ENCODE data around the gene CTTNBP2NL. TPM values are rescaled to one million over a fixed set of nuclear protein-coding genes. Genes with fewer than 3 reads are reported as not detected.
A peak's percentile ranks its signal among the peaks of the same experiment; 100 is the strongest.

The CTTNBP2NL gene
- total RNA-seq, 4 donors from 2014 or later: 53.5 to 66.6 (median 59.6) TPM

DNA sequence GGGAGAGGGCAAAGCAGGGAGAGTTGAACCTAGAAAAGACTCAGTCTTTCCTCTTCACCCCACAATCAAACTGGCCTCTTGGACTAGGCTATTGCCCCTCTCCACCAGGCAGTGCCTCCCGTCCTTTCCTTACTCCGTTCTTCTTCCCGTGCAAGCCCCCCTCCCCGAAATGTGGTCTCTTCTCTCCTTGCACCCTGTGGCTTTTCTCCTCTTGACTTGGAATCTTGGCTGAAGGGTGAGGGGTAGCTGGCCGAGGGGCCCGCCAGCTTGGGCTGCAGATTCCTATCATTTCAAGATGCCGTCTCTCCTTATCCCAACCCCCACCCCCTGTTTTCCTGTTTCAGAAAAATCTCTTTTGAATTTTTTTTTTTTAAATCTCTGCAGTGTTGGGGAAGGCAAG, 114.3 kb downstream of the CTTNBP2NL start:
- intact Hi-C loops (cut with DNase I; ENCODE audit: low total_unique reads): no loop called here
- WGBS, 2 donors: 84 to 89% methylated on average over 7 of the region's 7 CpGs
- H3K4me3 ChIP-seq (ENCODE audit: low read depth, poor library complexity, severe bottlenecking): no peak overlapping the region
- peak in 1 of 2 donors; percentile 4 for DNase-seq (ENCODE audit: low spot score in 2 of 2)
- TF ChIP-seq, protein P1, sequence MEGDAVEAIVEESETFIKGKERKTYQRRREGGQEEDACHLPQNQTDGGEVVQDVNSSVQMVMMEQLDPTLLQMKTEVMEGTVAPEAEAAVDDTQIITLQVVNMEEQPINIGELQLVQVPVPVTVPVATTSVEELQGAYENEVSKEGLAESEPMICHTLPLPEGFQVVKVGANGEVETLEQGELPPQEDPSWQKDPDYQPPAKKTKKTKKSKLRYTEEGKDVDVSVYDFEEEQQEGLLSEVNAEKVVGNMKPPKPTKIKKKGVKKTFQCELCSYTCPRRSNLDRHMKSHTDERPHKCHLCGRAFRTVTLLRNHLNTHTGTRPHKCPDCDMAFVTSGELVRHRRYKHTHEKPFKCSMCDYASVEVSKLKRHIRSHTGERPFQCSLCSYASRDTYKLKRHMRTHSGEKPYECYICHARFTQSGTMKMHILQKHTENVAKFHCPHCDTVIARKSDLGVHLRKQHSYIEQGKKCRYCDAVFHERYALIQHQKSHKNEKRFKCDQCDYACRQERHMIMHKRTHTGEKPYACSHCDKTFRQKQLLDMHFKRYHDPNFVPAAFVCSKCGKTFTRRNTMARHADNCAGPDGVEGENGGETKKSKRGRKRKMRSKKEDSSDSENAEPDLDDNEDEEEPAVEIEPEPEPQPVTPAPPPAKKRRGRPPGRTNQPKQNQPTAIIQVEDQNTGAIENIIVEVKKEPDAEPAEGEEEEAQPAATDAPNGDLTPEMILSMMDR (IDR thresholded peaks at IDR 0.05): no peak
- TF ChIP-seq POLR2A (IDR thresholded peaks at IDR 0.05): no peak

Small RNAs within 50 kb of the gene (microRNA-seq; reads per million reads assigned to microRNA genes)
- 0 reads per million in 2 donors for gene MIR4256 (ENCODE audit: borderline number of aligned reads in 1 of 2, borderline replicate concordance in 2 of 2)

Other genes with a start within 250 kb of the CTTNBP2NL start
- 10 to 100 TPM; 20.2 to 37.7 (median 23.4) TPM for gene WNT2B, start 112.8 kb downstream of the CTTNBP2NL start, total RNA-seq
- 10 to 100 TPM; 13.8 to 25.2 (median 24.4) TPM for gene ST7L, start 222.9 kb downstream of the CTTNBP2NL start, total RNA-seq
- gene CAPZA1, start 223.6 kb downstream of the CTTNBP2NL start, total RNA-seq: 100 to 1,000 TPM; 110 to 170 (median 144) TPM